Stimulated activated CD4-positive, alpha-beta T cell treated with anti-CD3 and anti-CD28 coated beads, Interleukin-4, amount 100 ng/mL, for 48 hours (primary cell): ENCODE data around the gene DNAJC6.

Experiments used
- DNase-seq, 2 donors: peaks; one replicate each; pipeline ENCODE4 v3.0.0-alpha.2; 2020; ENCODE audit warnings: low read depth in 2 of 2

Gene DNAJC6

DNA sequence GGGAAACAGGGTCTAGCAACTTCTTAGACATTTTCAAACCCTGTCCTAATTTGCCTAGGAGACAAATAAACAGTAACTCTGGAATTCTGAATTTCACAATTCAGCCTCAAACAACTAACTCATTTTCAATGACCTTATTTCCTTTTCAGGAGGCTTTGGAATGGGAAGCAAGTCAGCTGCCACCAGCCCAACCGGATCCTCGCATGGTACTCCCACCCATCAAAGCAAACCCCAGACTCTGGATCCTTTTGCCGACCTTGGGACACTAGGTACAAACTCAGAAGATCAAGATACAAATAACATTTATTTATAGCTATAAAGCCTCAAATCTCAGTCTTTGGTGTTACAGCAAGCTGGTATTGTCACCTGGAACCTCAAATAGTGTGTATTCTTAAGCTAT is 92.3 kb downstream of the DNAJC6 start:
- DNase-seq, result no peak

DNA sequence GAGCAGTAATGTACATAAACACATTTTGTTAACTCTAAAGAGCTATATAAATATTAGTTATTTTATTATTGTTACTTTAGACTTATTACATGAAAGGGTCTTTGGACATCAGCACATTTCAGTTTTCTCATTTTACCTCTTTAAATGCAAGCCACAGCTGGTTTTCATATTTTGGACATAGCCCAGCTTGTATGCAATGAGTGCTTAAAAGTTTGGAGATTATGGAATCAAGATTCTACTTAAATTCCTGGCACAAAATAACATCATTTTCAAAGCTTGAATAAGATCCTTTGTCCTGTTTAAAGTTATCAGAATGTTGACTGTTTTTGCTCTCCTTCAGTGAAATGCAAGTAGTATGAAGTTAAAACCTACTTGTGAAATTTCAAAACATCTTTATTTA is 95.6 kb downstream of the DNAJC6 start:
- no peak for DNase-seq

DNA sequence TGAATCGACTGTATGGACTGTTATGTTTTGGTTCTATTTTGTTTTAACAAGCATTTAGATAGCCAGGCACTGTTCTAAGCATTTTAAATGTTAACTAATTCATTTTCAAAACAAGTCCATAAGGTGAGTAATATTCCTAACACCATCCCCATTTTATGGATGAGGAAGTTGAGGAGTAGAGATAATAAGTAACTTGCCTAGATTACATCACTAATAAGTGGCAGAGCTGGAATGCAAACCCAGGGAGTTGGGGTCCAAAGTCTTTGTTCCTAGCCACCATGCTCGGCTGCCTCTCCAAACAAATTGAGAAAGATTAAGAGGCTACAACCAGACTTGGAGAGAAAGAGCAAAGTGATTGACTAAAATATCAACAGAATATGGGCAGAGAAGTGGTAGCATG is 98.5 kb downstream of the DNAJC6 start:
- no peak for DNase-seq

DNA sequence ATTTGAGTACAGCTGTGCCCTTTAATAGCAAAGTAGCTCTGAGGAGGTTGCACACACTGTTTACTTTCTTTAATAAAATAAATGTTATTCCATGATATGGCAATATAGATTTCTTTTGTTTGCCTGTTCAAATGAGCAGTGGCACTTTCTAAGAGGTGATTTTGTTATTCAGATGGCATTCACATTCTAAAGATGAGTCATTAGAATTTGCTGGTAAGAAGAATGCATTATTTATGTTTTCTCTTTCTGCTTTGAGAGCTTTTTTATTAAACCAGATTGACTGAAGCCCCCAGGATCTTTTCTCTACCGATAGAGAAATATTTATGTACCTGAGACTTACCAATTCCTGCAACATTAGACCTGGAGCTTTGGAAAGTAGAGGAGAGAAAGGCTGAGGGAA is 100.0 kb downstream of the DNAJC6 start:
- no peak for DNase-seq

DNA sequence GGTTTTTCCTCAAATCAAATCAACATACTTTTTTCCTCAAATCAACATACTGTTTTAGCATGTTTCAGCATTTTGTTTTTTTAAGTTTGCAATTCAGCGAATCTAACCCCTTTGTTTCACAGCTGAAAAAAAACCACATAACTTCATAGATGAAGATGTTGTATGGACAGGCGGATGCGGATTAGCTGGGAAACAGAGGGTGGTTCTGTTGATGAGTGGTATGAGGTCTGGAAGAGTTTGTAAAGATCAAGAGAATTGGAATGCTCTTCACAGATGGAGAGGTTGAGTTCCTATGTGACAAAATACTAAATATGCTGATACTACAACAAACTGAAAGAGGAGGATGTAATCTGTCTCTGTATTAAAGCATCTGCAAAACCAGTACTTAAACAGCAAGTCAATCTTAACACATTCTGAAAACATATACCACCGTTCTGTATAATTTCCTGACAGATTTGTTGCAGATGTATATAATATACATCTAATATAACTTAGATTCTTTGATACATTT is 100.5 kb downstream of the DNAJC6 start:
- no peak for DNase-seq

DNA sequence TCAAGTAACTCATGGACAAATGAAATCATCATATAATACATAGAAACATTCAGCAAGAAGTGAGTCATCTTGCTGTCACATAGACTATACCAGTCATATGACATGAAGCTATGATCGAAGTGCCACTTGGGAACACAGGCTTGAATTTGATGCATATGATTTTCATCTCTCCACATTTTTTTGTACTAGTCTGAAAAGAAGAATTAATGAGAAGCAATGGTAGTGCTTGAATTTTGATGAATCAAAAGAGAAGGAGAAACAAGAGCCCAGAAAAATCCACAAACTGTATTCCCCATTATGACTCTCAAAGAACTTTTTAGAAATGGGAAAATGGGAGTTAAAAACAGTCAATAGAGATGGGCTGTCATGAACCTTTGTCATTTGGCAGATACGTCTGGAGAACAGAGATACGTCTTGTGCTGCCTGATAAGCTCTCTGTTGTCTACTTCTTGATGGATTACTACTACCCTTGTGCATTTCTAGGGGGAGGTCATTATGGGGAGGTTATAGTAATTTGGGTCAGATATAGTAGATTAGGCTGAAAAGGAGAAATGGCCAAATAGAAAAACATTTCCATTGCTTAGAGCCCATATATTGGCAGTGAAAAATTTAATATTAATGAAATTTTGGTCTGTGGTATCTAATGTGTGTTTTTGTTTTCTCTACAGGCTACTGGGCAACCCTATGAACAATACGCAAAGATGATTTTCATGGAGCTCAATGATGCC is 103.1 kb downstream of the DNAJC6 start:
- no peak for DNase-seq

DNA sequence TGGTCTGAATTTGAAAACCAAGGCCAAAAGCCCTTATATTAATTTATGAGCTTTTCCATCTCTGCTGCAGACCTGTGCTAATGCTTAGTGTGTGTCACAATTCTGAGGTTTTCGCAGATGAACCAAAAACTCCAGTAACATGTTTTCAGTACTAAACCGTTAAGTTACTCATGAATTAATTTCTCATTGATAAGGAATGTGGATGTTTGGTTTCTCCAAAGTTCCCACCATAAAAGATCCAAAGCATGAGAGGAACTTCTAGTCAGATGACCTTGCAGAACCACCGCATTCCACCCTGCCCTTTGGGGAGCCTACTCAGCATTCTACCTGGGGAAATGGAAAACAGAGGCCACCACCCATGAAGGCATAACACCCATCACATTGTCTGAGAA is 103.6 kb downstream of the DNAJC6 start:
- DNase-seq, result no peak

DNA sequence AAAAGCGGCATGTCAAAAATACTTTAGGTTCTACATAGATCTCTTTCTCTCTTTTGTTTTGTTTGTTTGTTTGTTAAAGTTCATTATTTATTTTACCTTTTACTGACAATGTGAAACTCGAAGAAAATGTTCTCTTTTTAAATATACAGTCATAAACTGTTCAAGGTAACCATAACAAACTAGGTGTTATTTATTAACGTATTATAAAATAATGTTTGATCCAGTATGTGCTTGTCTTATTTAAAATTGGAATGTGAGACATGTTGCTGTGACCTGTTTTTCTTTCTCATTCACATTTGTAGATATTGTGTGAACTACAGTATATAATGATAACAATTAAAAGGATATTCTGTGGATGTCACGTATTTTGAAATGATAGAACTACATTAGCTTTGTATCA is 105.2 kb downstream of the DNAJC6 start:
- no peak for DNase-seq

DNA sequence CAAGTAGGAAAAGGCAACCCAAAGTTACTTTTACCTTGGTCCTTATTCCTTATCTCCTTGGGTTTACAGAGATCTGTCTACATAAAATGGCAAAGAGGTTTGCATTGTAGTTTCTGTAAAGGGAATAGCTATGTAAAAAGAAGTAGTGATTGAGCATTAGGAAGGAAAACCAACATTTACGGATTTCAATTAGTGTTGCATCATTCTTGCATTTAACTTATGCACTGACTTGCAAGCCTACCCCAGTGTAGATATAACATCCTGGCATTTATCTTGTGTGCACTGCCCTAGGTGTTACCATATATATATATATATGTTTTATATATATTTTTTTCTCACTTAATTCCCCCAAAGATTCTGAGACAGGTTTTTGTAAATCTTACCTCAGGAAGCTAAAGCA is 107.4 kb downstream of the DNAJC6 start:
- DNase-seq, result no peak

DNA sequence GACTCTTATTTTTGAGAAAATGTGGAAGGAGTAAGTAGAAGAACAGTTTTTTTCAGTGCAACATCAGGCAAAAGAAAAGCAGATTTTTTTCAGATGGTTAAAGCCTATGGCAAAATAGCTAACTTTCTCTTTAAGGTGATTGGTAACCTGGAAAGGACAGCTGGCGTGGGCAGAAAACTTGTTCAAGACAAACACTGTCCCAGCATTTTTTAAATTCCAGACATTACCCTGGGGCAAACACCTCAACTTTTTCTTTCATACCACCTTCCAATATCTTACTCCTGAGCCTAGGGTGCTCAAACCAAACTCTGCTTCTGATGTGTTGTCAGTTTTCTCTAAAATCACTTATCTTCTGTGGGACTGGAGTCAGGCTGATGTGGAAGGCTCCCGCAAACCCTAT is 108.4 kb downstream of the DNAJC6 start:
- DNase-seq, result no peak

DNA sequence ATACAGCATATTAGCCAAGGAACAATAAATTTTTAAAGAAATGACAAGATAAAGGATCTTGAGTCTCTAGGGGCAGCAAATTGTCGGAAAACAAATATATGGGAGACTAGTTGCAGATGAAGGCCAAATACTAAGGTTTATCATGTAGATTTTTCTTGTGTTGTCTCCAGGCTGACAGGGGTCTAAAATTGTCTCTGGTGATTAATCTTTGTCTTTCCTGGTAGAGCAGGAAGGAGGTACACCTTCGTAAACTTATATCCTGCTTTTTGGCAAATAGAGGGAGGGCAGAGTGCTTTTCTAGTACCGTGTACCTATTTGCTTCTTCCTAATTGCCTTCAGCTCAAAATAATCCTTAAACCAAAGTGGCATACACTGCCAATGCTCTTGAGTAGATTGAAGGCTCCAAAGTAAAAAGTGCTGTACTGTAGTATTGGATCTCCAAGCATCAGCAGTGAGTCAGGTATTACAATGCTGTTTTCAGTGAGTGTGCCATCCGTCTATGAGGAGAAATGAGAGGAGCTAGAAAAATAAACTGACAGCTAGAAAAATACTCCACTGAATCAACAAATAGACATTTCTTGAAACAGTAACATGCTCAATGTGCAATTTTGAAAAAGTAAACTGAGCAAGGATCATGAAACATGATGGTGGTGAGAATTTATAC is 109.3 kb downstream of the DNAJC6 start:
- DNase-seq, result no peak

DNA sequence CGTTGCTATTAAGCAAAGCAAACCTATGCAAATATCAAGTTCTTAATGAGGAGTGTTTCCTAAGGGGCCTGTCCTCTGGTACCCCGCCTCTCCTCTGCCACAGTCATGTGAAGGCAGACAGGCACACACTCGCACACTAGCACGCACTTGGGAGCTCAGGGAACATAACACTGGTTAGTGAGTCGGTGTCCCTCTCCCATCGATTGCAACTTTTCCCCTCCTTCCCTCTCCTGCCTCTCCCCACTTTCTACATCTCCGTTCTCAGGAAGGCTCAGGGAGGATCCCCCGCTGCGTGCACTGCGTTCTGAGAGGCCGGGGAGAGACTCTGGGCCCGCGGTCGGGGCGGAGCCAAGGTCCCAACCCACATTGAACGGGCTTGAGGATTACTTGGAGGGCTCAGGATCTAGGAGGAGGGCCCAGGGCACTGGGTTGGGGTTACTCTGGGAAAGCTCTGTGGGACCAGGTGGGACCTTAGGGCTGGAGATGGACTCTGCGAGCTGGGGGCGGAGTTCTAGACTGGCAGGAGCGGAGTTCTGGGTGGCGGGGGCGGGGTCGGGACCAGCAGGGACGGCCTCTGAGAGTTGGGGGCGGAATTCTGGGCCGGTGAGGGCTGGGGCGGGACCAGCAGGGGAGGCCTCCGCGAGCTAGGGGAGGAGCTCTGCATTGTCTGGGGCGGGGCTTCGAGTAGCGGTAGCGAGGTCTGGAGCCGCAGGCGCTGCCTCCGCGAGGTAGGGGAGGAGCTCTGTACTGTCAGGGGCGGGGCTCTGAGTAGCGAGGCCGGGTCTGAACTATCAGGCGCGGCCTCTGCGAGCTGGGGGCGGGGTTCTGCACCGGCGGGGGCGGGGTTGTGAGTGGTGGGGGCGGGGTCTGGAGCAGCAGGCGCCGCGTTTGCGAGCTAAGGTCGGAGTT is 110.6 kb downstream of the DNAJC6 start:
- peak; percentile 98 for DNase-seq

DNA sequence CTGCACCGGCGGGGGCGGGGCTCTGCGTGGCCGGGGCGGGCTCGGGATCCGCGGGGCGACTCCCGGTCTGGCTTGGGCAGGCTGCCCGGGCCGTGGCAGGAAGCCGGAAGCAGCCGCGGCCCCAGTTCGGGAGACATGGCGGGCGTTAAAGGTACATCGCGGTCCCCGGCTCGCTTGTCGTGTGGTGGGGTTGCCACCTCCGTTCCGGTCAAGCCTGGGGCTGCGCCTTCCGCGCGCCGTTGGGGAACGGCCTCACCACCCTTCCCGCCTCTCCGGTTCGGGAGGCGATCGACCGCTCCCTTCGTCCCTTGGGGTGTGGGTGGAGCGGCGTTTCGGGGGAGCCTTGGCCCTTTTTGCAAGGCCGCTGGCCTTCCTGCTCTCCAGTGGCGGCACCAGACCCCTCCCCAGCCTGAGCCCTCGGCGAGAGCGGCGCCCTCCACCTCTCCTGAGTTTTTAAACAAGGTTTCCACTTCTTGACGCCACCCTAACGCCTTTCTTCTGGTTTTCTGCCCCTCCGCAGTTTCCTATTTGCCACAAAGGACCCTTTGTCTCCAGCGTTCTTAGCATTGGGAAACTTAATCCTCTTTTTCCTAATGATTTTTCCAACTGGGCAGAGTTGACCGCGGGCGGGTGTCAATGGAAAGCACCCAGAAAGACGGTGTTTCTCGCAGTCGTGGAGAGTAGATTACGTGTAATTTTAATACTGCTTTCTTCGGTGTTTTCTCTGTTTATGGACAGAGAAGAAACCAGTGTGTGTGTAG is 111.4 kb downstream of the DNAJC6 start, which contains the start of the genes LEPR and LEPROT:
TSS of gene LEPR (plus strand) at position 79 of the 761 bp plus-strand sequence. CDS start 144,898 bp downstream, outside the sequence.
TSS of gene LEPROT (plus strand) at position 79 of the 761 bp plus-strand sequence. CDS start at position 136, 57 bp downstream.
- no peak for DNase-seq

DNA sequence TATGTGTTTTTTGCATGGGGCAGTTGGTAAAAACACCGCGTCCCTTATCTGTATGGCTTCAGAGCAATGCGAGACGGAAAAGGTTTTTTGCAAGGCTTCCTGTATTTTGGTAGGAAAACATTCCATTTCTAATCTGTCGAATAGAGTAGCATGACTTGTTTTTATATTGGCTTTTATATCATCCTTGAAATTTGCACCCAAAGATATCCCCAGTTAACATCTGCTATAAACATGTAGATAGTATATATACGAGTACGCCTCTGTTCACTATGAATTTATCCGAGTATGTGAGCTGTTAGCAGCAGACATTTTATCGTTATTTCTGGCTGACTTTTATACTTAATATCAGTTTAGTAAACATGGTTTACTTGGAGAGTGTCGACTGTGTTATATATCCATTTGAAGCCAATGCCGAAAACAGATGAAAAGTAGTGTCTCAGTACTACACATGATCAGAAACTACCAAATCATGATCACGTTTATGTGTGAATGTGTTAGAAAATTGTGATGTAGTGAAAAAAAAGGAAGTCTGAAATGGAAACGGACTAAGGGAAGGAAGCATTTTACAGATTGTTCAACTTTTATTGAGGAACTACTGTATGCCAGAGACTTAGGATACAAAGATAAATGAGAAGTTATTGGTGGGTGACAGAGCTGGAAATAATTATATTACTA is 112.1 kb downstream of the DNAJC6 start:
- DNase-seq, result no peak

DNA sequence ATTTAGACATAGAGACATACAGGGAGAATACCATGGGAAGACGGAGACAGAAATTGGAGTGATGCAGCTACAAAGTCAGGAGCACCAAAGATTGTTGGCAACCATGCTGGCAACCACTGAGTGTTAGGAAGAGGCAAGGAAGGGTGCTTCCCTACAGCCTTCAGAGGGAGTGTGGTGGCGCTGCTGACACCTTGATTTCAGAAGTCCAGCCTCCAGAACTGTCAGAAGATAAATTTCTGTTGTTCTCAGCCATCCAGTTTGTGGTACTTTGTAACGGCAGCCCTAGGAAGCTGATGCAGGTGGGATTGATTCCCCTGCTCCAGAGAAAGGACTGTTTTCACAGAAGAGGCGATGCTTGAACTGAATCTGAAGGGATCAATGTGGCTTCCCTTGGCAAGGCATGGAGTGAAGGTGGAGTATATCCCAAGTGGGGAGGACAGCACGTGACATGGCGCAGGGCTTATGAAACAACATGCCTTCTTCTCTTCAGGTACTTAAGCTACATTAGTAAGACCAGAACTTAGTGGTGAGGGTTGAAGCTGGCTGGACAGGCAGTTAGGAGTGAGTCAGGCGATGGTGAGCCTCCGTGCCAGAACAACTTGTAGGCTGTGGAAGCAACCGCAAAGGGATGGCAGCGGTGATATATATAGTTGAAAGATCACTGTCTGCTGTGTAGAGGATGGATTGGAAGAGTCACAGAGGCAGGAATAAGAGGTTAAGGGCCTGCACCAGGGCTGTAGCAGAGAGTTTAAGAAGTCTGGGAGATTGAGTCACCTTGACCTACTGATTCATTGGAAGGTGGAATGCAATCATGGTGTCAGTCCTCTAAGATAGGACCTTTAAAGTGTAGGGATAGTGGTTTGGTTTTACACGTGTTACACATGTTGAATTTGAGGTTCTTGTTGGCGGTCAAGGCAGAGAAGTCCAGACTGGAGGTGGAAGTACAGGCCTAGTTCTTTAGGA is 113.2 kb downstream of the DNAJC6 start:
- no peak for DNase-seq

DNA sequence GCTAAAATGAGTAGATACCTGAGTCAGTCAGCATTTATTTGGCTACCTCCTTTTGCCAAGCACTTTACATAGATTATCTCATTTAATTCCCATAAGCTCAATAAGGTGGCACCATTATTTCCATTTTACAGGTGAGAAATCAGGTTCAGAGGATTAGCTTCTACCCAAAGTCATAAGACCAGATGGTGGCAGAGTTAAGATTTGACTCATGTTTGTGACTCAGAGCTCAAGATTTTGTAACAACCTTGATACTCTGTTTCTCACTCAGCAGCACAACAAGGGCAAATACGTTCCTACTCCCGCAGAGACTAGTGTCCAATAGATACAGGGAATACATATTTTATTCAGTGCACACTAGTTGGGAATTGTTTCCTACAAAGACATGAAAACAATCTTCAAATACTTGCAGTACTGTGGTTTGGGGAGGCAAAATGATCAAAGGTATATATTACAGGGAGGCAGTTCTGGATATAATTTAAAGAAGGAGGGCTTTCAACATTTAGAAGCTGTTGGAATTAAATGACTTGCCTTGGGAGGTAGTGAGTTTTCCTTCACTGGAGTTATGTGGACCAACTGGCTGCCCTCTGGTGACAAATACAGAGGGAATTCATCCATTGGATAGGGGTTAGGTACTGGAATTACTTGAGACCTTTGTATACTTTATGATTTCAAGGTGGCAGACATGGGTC is 114.7 kb downstream of the DNAJC6 start:
- DNase-seq, result no peak

DNA sequence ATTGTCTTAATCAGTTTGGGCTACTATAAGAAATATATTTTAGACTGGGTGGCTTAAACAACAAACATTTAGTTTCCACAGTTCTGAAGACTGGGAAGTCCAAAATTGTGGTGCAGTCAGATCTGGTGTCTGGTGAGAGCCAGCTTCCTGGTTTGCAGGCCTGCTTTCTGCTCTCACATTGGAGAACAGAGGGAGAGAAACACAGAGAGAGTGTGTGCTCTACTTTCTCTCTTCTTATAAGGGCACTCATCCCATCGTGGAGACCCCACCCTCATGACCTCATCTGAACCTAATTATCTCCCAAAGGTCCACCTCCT is 115.2 kb downstream of the DNAJC6 start:
- no peak for DNase-seq

DNA sequence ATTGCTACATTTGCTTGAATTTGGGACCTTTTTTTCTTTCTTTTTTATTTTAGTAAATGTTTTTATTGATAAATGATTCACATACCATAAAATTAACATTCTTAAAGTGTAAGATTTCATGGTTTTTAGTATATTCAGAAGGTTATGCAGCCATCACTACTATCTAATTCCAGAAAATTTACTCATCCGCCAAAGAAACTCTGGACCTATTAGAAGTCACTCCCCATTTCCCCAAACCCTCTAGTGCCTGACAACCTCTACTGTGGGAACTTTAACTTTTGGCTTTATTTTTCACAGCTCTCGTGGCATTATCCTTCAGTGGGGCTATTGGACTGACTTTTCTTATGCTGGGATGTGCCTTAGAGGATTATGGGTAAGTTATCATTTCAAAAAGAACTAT is 115.7 kb downstream of the DNAJC6 start:
- no peak for DNase-seq

DNA sequence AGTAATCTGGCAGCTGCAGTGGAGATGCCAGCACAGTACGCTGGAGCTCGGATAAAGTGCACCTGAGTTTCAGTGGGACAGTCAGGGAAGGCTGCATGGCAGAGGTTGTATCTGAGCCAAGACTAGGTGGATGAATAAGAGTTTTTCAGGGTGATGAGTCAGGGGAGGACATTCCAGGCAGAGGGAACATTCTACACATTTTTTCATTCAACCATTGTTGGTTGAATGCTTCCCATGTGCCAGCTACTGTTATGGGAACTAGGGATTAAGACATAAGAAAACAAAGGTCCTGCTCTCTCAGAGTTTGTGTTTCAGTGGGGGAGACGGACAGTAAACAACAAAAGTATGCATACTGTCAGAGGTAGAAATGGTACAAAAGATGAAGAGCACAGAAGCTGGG is 116.4 kb downstream of the DNAJC6 start:
- DNase-seq, result no peak
